Heart left ventricle (tissue), 13 donors: ENCODE measurements around the gene AKAP12.

Experiments used
- POLR2A ChIP-seq, 2 donors: fragments of 450-650 bp; IDR thresholded peaks; one replicate each; pipeline ENCODE4 v1.6.1; 2017; ENCODE audit warnings: antibody characterized with exemption in 2 of 2, mild to moderate bottlenecking in 2 of 2, moderate library complexity in 2 of 2
- TF ChIP-seq, protein P1 (sequence below), 12 donors: fragments of 200-600 bp; sonication (generic) in 4 of 12; IDR thresholded peaks; one replicate each; pipeline versions ENCODE4 v1.5.0 to v1.8.0; 2018 to 2022; ENCODE audit warnings: antibody characterized with exemption in 12 of 12, mild to moderate bottlenecking in 5 of 12
- donor health status: ischemic (EF 13 %, LVEDD 7.1; RV severe dilation, severe dysfunction).
- donor health status: DM: no; HTN: yes; CAD: no.
- donor health status: DM: no; HTN: no; CAD: no.
- donor health status: ischemic (EF 25% LVEDD 6.9; RV normal size, moderate dysfunction).
- donor health status: ischemic (EF 25% LVEDD 5.7; RV mildly dilated, moderate dysfunction).
- donor health status: ischemic (EF 35%, LVEDD 5.7; RV mildly dilated, moderate dysfunction).
- donor health status: nonischemic (EF 11% LVEDD 7.7; RV severe dilation, severe dysfunction).
- donor health status: DM: yes; HTN: yes; CAD: no.
- donor health status: PGD.
- donor health status: ischemic (EF 29% LVEDD 5.4; RV normal size, mild dysfunction).
- donor health status: nonischemic (EF 23%, LVEDD 6.1; RV moderate dilation, normal function).

DNA sequence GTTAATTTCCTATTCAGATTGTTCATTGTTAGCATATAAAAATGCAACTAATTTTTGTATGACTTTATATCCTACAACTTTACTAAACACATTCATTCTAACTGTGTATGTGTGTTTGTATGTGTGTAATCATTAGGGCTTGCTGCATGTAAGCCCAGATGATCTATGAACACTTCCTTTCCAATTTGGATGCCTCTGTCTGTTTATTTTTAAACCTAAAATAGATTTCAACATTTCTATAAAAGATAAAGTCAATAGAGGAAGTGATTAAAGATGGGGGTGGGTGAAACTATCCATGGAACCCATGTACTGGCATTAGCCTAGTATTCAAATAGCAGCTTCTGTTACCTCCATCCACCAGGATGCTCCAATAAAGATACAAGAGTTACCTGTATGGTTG is 15.7 kb upstream of the AKAP12 start:
- TF ChIP-seq, protein P1, sequence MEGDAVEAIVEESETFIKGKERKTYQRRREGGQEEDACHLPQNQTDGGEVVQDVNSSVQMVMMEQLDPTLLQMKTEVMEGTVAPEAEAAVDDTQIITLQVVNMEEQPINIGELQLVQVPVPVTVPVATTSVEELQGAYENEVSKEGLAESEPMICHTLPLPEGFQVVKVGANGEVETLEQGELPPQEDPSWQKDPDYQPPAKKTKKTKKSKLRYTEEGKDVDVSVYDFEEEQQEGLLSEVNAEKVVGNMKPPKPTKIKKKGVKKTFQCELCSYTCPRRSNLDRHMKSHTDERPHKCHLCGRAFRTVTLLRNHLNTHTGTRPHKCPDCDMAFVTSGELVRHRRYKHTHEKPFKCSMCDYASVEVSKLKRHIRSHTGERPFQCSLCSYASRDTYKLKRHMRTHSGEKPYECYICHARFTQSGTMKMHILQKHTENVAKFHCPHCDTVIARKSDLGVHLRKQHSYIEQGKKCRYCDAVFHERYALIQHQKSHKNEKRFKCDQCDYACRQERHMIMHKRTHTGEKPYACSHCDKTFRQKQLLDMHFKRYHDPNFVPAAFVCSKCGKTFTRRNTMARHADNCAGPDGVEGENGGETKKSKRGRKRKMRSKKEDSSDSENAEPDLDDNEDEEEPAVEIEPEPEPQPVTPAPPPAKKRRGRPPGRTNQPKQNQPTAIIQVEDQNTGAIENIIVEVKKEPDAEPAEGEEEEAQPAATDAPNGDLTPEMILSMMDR (IDR thresholded peaks at IDR 0.05): no peak
- no peak for TF ChIP-seq POLR2A (IDR thresholded peaks at IDR 0.05)
